Osteocyte (in vitro differentiated cells): ENCODE data around the gene SAP25. TPM values are rescaled to one million over a fixed set of nuclear protein-coding genes. Genes with fewer than 3 reads are reported as not detected.

ENCODE experiments used
- DNase-seq: peaks from one replicate; pipeline ENCODE4 v3.0.0; 2021; ENCODE audit warnings: mixed read lengths; ENCODE audit not compliant: unreplicated experiment; ENCODE audit errors: extremely low spot score
- H3K27ac Mint-ChIP-seq: one replicate; pipeline ENCODE4 v1.8.0; 2021; ENCODE audit warnings: mild to moderate bottlenecking, mixed read lengths; ENCODE audit not compliant: unreplicated experiment
- H3K27me3 Mint-ChIP-seq: one replicate; pipeline ENCODE4 v1.8.0; 2021; ENCODE audit warnings: mixed read lengths; ENCODE audit not compliant: unreplicated experiment
- H3K36me3 Mint-ChIP-seq: one replicate; pipeline ENCODE4 v1.8.0; 2021; ENCODE audit warnings: mixed read lengths; ENCODE audit not compliant: unreplicated experiment
- H3K4me1 Mint-ChIP-seq: one replicate; pipeline ENCODE4 v1.8.0; 2021; ENCODE audit warnings: mixed read lengths; ENCODE audit not compliant: unreplicated experiment
- H3K4me3 Mint-ChIP-seq: one replicate; pipeline ENCODE4 v1.8.0; 2021; ENCODE audit warnings: mild to moderate bottlenecking, moderate library complexity, mixed read lengths; ENCODE audit not compliant: unreplicated experiment
- H3K9me3 Mint-ChIP-seq: one replicate; pipeline ENCODE4 v1.8.0; 2021; ENCODE audit warnings: mixed read lengths; ENCODE audit not compliant: unreplicated experiment
- CTCF ChIP-seq: fragments of 200-600 bp; sonication (generic); IDR thresholded peaks from 2 replicates; pipeline ENCODE4 v1.5.0; 2021; ENCODE audit warnings: antibody characterized with exemption, mild to moderate bottlenecking, moderate library complexity
- total RNA-seq: library from RNA; stranded (reverse); gene quantifications from 2 replicates; pipeline ENCODE4 v1.2.1, GENCODE V29; 2021

The SAP25 gene
- total RNA-seq, 1 donor from 2014 or later: 1.5 TPM

- no peaks in the 10 kb centered on the region for H3K9me3 Mint-ChIP-seq
- no peak for DNase-seq
- H3K4me3 Mint-ChIP-seq: no peak overlapping the region
- no peak overlapping the region for H3K27ac Mint-ChIP-seq
- no peak for TF ChIP-seq CTCF
- H3K36me3 Mint-ChIP-seq: no peaks in the 10 kb centered on the region
- no peaks in the 10 kb centered on the region for H3K27me3 Mint-ChIP-seq
- peaks cover 4% of the 10 kb centered on the region for H3K4me1 Mint-ChIP-seq
Measured at GRCh38 chr7:100563100-100563564, 10.6 kb downstream of the SAP25 start.

- Mint-ChIP-seq H3K27ac (no peak overlapping the region), H3K9me3 (no peaks in the 10 kb centered on the region), H3K4me3 (no peak overlapping the region), H3K36me3 (no peaks in the 10 kb centered on the region), H3K4me1 (peaks cover 2% of the 10 kb centered on the region), H3K27me3 (no peaks in the 10 kb centered on the region)
- no peak for DNase-seq
- no peak for TF ChIP-seq CTCF
Measured at GRCh38 chr7:100562195-100563099, 11.3 kb downstream of the SAP25 start.

- no peak for TF ChIP-seq CTCF
- Mint-ChIP-seq H3K27me3 (no peaks in the 10 kb centered on the region), H3K27ac (no peak overlapping the region), H3K9me3 (no peaks in the 10 kb centered on the region), H3K36me3 (no peaks in the 10 kb centered on the region), H3K4me1 (peaks cover 2% of the 10 kb centered on the region), H3K4me3 (no peak overlapping the region)
- no peak for DNase-seq
Measured at GRCh38 chr7:100561491-100562194, 12.1 kb downstream of the SAP25 start.

- H3K9me3 Mint-ChIP-seq: no peaks in the 10 kb centered on the region
- no peak for DNase-seq
- peaks cover 2% of the 10 kb centered on the region for H3K4me1 Mint-ChIP-seq
- TF ChIP-seq CTCF: no peak
- no peaks in the 10 kb centered on the region for H3K27me3 Mint-ChIP-seq
- no peak overlapping the region for H3K4me3 Mint-ChIP-seq
- H3K36me3 Mint-ChIP-seq: peaks cover 2% of the 10 kb centered on the region
- H3K27ac Mint-ChIP-seq: no peak overlapping the region
Measured at GRCh38 chr7:100559127-100559526, 14.6 kb downstream of the SAP25 start.

GRCh38 chr7:100556541-100556940 lies 17.2 kb downstream of the SAP25 start:
- Mint-ChIP-seq H3K4me1 (no peaks in the 10 kb centered on the region), H3K36me3 (peaks cover 6% of the 10 kb centered on the region), H3K27ac (no peak overlapping the region), H3K9me3 (no peaks in the 10 kb centered on the region), H3K4me3 (no peak overlapping the region), H3K27me3 (no peaks in the 10 kb centered on the region)
- no peak for TF ChIP-seq CTCF
- no peak for DNase-seq
